Measurements from ENCODE around the gene TEAD4.

TEAD4 gene
- 0 to 2.2 (median 0) reads per million in 3 experiments for total RNA-seq

DNA sequence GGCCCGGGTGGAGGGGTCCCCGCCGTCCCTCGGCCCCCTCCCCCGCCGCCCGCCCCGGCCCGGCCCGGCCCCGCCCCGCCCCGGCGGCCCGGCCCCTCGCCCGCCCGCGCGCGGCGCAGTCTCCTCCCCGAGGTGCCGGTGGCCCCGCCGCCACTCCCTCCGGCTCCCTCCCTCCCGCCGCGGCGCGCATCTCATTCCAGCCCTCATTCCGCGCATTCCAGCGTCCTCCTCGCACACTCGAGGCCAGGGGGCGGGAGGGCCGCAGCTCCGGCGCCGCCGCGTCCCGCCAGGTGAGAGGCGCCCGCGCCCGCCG lies at the start of gene TEAD4:
TEAD4 (plus strand) TSS at position 206 of the 313 bp plus-strand sequence.
- DNase-seq: no peak

DNA sequence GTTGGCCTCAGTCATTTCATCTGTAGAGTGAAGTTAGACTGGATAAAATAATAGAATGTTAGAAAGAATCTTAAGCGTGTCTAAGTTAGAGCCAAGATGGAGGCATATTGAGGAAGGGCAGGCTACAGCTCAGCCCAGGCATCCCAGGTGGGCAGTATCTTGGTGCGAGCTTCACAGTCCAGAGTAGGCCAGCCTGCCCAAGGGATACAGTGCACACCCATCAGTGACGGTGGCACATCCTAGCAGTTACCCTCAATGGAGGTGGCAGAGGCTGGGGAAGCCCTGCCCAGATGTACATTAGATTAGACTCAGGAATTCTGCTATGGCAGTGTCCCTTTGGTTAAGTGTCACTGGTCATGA lies 47.0 kb upstream of the TEAD4 start:
- DNase-seq: no peak

DNA sequence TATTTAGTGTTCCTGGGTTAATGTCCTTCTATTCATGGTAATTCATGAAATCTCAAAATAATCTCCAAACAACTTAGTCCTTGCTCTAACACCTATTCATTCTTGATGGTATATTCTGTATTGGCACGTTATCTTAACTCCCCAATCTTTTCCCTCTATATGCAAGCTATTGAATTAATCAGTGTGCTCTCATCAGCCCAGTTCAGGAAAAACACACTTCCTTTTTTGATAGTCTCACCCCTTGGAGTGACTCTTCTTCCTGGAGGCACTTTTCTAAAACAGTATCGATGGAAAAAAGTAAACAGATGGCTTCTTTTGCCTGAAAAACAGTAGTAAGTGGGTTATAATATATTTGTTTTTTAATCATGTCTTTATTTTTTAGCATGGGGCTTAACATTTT lies 39.9 kb upstream of the TEAD4 start:
- no peak for DNase-seq

DNA sequence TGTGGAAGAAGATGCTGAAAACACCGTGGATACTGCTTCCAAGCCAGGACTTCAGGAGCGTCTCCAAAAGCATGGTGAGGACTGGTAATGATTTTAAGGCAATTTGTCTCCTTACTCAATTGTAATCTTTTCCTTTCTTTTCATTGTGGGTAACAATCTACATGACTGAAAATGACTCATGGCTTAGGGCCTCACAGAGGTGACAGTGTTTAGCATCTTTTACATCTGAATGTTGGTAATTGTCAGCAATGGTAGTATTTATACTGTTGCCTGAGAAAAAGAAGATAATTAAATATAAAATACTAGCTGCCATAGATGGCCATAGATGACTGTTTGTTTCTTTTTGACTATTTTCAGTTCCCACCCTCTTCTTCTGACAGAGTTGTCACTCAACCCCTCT lies 36.9 kb upstream of the TEAD4 start:
- DNase-seq: no peak

DNA sequence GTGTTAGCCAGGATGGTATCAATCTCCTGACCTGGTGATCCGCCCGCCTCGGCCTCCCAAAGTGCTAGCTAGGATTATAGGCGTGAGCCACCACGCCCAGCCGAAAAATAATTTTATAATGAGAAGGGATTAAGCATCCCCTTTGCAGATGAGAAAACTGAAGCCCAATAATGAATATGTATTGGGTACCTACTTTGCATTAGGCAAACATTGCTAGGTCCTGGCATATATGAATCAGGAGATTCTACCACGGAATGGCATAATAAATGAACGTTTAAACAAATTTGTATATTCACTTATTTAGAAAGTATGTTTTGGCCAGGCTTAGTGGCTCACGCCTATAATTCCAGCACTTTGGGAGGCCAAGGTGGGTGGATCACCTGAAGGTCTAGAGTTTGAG lies 36.1 kb upstream of the TEAD4 start:
- no peak for DNase-seq

DNA sequence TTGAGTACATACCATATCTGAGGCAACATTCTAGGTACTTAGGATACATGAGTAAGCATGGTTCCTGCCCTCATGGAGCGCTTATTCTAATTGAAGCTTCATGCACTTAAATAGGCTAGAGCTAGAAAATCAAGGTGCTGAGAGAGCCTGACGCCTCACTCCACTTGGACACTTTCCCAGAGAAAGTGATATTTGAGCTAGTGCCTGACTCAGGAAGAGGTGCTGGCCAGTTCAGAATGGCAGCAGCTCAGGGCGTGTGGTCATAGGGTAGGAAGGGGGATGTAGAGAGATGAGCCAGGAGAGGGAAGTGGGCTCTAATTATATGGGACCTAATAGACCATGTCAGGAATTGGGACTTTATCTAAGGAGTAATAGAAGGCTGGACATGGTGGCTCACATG lies 35.2 kb upstream of the TEAD4 start:
- no peak for DNase-seq

DNA sequence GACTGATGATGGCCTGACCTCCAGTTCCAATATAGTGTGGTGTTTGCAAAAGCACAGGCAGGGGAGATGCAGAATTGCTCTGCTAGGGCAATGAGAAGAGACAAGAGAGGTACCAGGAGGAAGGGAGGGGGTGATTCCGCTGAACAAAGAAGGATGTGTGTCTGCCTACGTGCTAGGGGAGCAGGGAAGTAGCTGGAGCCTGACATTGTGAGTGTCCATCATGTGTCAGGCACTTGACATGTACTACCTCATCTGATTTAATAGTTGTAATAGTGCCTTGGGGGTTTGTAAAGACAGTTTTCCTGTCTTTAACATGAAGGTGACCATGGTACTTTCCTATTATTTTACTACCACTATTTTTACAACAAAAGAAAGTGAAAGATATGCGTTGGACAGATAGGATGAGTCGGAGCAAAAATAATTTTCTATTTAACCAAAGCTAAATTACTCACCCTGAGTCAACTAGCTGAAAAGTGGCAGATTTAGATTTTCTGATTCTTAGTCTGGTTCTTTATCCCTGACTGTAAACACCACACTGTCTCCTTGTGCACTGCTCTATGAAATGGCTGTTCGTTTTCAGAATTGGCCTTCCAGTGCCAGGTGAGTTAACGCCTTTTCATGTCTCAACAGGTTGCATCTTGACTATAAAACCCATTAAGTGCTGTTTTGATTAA lies 33.7 kb upstream of the TEAD4 start:
- DNase-seq: no peak

DNA sequence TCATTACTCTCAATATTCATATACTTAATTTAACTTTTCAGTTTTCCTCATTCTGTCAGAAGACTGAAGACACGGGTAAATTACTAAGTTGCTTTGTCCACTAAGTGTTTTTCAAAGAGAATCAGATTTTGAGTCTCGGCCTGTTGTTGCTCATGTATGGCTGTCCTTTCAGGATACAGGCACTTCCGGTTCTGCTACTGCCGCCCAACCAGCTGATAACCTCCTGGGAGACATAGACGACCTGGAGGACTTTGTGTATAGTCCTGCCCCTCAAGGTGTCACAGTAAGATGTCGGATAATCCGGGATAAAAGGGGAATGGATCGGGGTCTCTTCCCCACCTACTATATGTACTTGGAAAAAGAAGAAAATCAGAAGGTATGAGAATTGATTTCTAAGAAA lies 28.3 kb upstream of the TEAD4 start:
- DNase-seq: no peak

DNA sequence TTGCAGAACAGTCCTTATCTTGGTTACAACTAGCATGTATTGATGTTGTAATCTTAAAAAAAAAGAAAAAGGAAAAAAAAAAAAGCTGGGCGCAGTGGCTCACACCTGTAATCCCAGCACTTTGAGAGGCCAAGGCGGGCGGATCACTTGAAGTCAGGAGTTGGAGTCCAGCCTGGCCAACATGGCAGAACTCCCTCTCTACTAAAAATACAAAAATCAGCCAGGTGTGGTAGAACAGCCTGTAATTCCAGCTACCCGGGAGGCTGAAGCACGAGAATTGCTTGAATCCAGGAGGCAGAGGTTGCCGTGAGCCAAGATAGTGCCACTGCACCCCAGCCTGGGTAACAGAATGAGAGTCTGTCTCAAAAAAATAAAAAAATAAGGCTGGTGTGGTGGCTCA lies 25.6 kb upstream of the TEAD4 start:
- DNase-seq: no peak

DNA sequence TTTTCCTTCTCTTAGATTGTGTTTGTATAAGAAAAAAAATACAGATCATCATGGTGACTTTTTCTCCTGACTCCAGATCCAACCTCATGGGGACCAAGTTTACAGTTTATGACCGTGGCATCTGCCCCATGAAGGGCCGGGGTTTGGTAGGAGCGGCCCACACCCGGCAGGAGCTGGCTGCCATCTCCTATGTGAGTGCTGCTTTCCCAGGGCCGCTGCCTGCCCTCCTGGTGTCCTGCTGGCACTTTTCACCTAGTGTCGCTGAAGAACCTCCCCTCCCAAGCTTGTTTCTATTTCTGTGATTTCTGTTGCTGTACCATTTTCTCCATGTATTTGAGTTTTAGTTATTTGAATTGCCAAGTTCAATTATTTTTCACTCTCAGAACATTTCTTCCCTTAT lies 24.8 kb upstream of the TEAD4 start:
- DNase-seq: no peak

DNA sequence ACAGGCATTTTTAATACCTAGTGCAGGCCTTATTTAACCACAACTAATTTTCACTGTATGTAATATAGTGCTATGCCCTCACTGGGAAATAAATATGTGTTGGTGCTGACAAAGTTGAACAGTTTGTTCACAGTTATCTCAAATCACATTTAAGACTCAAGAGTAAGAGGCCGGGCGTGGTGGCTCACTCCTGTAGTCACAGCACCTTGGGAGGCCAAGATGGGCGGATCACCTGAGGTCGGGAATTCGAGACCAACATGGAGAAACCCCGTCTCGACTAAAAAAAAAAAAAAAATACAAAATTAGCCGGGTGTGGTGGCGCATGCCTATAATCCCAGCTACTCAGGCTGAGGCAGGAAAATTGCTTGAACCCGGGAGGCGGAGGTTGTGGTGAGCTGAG lies 22.9 kb upstream of the TEAD4 start:
- DNase-seq: no peak

DNA sequence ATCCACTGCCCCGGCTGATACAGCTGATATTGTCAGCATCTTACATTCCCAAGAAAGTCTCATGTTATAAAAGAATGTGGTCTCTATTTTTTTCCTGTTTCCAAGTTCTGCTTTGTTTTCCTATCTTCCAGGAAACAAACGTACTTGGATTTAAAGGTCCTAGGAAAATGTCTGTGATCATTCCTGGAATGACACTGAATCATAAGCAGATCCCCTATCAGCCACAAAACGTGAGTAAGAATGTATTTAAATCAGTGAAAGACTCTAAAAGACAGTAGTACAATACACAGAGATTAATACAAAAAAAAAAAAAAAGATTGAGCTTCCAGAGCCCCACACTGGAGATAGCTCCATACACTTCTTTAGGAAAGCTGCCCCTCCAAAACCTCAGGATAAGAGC lies 21.7 kb upstream of the TEAD4 start:
- DNase-seq: no peak

DNA sequence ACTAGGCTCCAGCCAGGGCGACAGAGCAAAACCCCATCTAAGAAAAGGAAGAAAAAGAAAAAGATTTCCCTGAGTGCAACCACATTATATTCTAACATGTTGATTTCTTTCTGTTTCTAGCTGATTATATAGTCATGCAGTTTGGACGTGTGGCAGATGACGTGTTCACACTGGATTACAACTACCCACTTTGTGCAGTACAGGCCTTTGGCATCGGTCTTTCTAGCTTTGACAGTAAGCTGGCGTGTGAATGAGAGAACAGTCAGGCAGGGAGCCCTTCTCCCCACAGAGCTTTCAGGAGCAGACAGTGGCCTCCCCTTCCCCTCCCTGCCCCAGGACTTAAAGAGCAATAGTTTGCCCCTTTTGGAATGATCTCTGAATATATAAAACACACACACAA lies 20.0 kb upstream of the TEAD4 start:
- DNase-seq: no peak

DNA sequence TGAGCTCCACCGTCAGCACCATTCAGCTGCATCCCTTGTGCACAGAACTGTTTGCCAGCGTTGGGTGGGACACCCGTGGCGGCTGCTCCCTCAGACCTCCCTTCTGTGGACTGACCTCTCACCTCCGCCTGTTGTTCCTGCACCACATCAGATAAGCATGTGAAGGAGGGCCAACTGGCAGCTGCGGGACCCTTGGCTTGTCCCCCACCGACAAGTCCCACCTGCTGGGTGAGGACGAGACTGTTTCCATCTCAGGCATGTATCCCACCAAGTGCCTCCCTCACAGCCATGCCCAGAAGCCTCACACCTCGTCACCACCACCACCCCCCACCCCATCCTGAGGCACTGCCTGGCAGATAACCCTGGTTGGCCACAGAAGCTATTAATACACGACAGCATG lies 18.6 kb upstream of the TEAD4 start:
- DNase-seq: no peak

DNA sequence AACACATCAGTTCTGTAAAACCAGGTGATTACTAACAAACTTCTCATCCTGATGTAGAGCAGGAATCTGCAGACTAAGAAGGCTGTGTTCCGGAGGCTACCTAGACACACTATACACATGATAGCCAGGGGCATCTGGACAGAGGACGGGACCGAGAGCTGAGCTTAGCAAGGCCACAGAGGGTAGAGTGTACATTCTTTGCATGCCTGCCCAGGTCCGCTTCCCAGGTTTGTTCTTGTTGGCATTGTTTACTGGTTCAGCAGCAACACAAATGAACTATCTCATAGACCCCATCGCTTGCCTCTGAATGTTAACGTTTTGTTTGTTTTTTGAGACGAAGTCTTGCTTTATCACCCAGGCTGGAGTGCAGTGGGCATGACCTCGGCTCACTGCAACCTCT lies 17.7 kb upstream of the TEAD4 start:
- no peak for DNase-seq

DNA sequence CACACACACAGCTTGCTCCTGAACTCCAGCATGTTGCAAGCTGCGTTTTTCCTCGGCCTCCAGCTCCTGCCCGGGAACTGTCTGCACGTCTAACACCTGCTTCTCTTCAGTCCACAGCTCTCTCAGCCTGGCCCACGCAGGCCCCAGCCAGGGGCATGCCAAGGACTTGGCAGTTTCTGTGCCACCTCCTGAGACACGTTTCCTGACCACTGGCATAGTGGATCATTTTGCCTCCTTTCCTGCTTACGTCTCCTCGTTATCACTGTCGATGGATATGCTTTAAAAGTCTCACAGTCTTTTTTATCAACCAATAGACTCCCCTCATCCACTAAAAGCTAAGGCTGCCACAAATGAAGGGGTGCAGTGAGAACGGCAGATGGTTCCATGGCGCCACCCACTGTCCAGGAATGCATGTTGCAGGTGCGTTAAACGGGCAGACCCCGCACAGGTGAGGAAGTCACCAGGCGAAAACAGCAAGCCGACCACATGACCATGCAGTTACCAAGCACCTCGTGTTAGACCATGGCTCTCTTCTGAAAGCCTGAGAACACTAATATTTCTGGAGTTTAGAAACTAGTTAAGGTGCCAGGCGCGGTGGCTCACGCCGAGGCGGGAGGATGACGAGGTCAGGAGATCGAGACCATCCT lies 14.7 kb upstream of the TEAD4 start:
- peak; percentile 6 for DNase-seq

DNA sequence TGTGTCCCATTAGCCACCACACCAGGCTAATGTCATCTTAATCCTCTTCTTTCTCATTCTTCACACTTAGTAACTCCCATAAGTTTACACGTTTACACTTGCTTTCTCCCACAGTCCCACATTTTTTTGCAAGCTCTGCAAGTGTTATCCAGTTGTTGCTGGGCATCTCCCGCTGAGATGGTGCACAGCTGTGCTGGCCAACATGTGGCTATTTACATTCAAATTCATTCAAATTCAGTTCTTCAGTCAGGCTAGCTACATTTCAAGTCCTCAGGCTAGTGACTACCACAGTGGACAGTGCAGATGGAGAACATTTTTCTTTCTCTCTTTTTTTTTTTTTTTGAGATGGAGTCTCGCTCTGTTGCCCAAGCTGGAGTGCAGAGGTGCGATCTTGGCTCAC lies 9.8 kb upstream of the TEAD4 start:
- no peak for DNase-seq

DNA sequence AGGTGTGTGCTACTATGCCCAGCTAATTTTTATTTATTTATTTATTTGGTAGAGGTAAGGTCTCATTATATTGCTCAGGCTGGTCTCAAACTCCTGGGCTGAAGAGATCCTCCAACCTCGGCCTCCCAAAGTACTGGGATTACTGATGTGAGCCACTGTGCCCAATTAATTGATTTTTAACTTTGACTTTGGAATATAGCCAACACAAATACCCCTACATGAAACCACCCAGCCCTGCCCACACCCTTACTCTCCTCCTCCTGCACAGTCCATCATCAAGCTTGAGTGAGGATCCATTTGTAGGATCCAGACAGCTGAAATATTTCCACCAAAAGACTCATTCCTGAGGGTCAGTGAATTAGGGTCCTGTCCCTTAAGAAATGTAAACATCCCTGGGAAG lies 3.3 kb upstream of the TEAD4 start:
- no peak for DNase-seq

DNA sequence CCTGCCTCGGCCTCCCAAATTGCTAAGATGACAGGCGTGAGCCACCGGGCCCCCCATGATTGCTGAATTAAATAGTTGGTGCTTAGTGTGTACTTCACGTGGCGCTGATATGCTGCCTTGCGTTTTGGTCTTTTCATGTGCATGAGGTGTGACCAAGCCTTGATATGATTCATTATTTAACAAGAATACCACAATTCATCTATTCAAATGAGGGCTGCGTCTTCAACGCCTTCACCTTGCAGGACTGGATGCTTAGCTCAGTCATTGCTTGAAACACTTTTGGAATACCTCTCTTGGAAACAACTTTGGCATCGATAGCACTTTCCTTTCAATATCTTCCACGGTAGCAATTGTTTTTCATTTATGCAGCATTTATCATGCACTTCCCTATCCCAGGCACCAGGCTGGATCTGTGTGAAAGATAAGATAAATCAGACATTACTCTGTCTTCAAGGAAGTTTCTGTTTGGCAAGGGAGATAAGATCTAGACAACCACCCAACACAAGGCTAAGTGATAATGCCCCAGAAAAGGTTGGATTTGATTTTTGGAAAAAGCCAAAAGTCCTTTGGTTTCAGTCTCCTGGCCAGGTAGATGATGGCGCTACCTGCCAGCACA lies 1.3 kb upstream of the TEAD4 start:
- DNase-seq: no peak

DNA sequence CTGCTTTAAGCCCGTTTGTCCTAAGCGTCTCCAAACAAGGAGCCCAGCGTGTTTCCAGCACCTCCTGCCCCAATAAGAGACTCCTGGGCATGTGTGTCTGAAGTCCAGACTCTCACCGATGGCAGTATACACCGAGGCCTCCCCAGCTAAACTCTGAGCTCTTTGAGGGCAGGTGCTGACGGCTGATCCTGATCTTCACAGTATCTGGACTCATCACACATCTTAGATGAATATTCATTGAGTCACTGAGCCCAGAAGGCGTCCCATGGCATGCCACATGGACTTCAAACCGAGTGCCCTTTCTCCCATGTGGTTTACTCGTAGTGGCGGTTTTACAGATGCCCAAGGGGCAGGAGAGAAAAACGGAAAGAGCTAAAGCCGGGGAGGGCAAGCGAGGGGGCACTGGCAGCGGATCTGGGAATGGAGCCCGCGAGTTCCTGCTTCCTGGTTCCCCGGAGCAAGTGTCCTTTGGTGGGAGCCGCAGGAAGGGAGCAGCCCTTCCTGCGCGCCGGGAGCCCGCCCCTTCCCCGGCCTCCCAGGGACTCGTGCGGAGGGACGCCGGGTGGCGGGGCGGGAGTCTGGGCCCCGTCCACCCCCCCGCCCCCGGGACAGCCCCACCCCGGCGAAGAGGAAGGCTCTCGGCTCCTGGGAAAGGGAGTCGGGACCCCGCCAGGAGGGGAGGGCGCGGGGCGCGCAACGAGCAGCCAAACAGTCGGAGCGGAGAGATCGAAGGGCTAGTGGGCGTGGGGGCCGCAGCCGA lies 585 bp upstream of the TEAD4 start:
- no peak for DNase-seq

DNA sequence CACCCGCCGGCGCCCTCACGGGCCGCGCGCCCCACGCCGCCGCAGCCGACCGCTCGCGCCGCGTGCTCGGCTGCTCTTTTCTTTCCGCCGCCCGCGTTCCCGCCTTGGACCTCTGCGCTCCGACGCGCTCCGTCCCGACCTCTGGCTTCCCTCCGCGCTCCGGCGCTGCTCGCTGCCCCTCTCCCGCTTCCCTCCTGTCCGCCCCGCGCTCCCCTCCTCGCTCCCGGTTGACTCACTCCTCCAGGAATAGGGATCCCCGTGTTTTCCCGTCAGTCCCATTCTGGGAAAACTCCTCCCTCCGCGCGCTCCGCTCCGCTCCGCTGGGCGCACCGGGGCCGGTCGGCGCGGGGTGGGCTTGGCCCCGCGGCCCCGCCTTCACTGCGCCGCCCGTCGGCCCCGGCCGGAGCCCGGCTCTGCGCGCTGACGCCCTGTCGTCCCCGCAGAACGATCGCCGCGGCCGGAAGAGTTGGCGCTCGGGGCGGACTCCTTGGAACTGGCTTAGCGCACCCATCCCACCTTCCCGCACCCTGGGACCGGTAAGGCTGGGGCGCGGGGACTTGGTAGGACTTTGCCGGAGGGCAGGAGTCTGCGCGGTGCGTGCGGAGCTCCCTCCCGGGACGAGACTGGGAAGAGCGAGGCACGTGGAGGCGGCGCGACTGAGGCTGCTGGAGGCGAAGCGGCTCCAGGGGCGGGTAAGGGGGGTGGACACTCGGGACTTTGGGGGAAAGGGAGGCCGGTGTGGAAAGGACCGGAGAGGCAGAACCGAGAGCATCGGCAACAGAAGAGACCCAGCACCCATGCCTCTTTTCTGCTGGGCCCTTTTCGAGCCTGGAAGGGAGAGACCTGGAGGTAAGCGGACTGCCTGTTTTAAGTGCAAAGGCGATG lies 550 bp downstream of the TEAD4 start:
- DNase-seq: no peak

DNA sequence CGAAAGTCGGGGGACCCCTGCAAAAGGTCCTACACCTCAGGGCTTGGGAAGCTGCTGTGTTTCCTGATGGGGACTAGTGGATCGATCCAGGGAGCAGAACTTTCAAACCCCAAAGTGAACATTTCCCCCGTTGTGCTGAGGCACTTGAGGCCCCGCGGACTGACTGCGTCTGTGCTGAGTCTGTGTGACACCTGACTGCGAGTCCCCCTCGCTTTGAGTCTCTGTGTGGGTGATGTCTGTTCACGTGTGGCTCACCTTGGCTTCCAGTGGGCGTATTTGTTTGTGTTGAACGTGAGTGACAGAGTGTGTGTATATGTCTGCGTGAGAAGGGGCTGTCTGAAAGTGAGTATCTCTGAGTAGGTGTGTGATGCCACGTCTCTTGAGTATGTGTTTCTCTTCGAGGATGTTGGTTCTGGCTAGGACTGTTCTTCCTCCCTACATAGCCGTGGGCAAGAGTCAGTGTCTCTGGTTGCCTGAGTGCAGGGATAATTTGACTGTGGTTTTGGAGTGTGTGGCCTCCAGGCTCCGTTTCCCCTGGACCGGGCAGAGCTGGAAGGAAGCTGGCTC lies 1.3 kb downstream of the TEAD4 start:
- DNase-seq: no peak
